Measurements from ENCODE around the gene PLCL1.

GRCh38 chr2:197876524-197876923 is 72.1 kb downstream of the PLCL1 start:
- TF ChIP-seq, protein P1, sequence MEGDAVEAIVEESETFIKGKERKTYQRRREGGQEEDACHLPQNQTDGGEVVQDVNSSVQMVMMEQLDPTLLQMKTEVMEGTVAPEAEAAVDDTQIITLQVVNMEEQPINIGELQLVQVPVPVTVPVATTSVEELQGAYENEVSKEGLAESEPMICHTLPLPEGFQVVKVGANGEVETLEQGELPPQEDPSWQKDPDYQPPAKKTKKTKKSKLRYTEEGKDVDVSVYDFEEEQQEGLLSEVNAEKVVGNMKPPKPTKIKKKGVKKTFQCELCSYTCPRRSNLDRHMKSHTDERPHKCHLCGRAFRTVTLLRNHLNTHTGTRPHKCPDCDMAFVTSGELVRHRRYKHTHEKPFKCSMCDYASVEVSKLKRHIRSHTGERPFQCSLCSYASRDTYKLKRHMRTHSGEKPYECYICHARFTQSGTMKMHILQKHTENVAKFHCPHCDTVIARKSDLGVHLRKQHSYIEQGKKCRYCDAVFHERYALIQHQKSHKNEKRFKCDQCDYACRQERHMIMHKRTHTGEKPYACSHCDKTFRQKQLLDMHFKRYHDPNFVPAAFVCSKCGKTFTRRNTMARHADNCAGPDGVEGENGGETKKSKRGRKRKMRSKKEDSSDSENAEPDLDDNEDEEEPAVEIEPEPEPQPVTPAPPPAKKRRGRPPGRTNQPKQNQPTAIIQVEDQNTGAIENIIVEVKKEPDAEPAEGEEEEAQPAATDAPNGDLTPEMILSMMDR (IDR thresholded peaks at IDR 0.05; ENCODE audit: extremely low read depth in 1 of 2, insufficient read depth in 1 of 2, low read depth in 1 of 2, low read length in 2 of 2): no peak
- TF ChIP-seq MAX (IDR thresholded peaks at IDR 0.05; ENCODE audit: insufficient read depth, insufficient read length): no peak
- no peak for TF ChIP-seq POLR2A (IDR thresholded peaks at IDR 0.05; ENCODE audit: low read depth, low read length)
- TF ChIP-seq POLR2AphosphoS5 (IDR thresholded peaks at IDR 0.05; ENCODE audit: insufficient read depth, low read depth, low read length): no peak
